ENCODE measurements around the gene TMEM273. TPM values are rescaled to one million over a fixed set of nuclear protein-coding genes. Genes with fewer than 3 reads are reported as not detected.

Gene TMEM273
- total RNA-seq, 1 donor, result not detected

- H3K27ac ChIP-seq (ENCODE audit: low read depth, low read length), result no peak overlapping the region
- no peak overlapping the region for H3K4me2 ChIP-seq (ENCODE audit: insufficient read depth, low read length)
- H3K79me2 ChIP-seq (ENCODE audit: insufficient read depth, low read length), result peaks cover 9% of the 10 kb centered on the region
- no peak overlapping the region for H3K4me3 ChIP-seq (ENCODE audit: insufficient read depth, low read length)
- H4K20me1 ChIP-seq (ENCODE audit: insufficient read depth, low read length), result peaks cover 12% of the 10 kb centered on the region
- H2AFZ ChIP-seq (ENCODE audit: low read length), result no peak overlapping the region
- H3K27me3 ChIP-seq (ENCODE audit: insufficient read depth, low read length), result no peaks in the 10 kb centered on the region
- TF ChIP-seq CTCF (IDR thresholded peaks at IDR 0.05; ENCODE audit: extremely low read depth, low read depth, low read length), result no peak
- no peak for DNase-seq (ENCODE audit: insufficient read length, low spot score, missing footprints)
- H3K36me3 ChIP-seq (ENCODE audit: insufficient read depth, low read length), result no peaks in the 10 kb centered on the region
- peaks cover 13% of the 10 kb centered on the region for H3K4me1 ChIP-seq (ENCODE audit: insufficient read depth, low read length)
- H3K9me3 ChIP-seq (ENCODE audit: low read depth, low read length), result no peaks in the 10 kb centered on the region
Observed at GRCh38 chr10:49112851-49113250, 75.3 kb downstream of the TMEM273 start.

- Histone ChIP-seq H3K27ac (ENCODE audit: low read depth, low read length) (no peak overlapping the region), H3K4me3 (ENCODE audit: insufficient read depth, low read length) (no peak overlapping the region), H4K20me1 (ENCODE audit: insufficient read depth, low read length) (peaks cover 15% of the 10 kb centered on the region), H3K4me1 (ENCODE audit: insufficient read depth, low read length) (peaks cover 13% of the 10 kb centered on the region), H3K79me2 (ENCODE audit: insufficient read depth, low read length) (peaks cover 9% of the 10 kb centered on the region), H3K9me3 (ENCODE audit: low read depth, low read length) (no peaks in the 10 kb centered on the region), H3K4me2 (ENCODE audit: insufficient read depth, low read length) (no peak overlapping the region), H3K27me3 (ENCODE audit: insufficient read depth, low read length) (no peaks in the 10 kb centered on the region), H3K36me3 (ENCODE audit: insufficient read depth, low read length) (no peaks in the 10 kb centered on the region), H2AFZ (ENCODE audit: low read length) (no peak overlapping the region)
- no peak for TF ChIP-seq CTCF (IDR thresholded peaks at IDR 0.05; ENCODE audit: extremely low read depth, low read depth, low read length)
- no peak for DNase-seq (ENCODE audit: insufficient read length, low spot score, missing footprints)
Observed at GRCh38 chr10:49112098-49112497, 76.1 kb downstream of the TMEM273 start.

GRCh38 chr10:49111320-49111698 lies 76.9 kb downstream of the TMEM273 start:
- Histone ChIP-seq H3K4me1 (ENCODE audit: insufficient read depth, low read length) (peaks cover 15% of the 10 kb centered on the region), H2AFZ (ENCODE audit: low read length) (no peak overlapping the region), H3K4me2 (ENCODE audit: insufficient read depth, low read length) (no peak overlapping the region), H3K27me3 (ENCODE audit: insufficient read depth, low read length) (no peaks in the 10 kb centered on the region), H3K27ac (ENCODE audit: low read depth, low read length) (no peak overlapping the region), H3K36me3 (ENCODE audit: insufficient read depth, low read length) (no peaks in the 10 kb centered on the region), H3K9me3 (ENCODE audit: low read depth, low read length) (no peaks in the 10 kb centered on the region), H3K79me2 (ENCODE audit: insufficient read depth, low read length) (peaks cover 9% of the 10 kb centered on the region), H4K20me1 (ENCODE audit: insufficient read depth, low read length) (peaks cover 15% of the 10 kb centered on the region), H3K4me3 (ENCODE audit: insufficient read depth, low read length) (no peak overlapping the region)
- no peak for TF ChIP-seq CTCF (IDR thresholded peaks at IDR 0.05; ENCODE audit: extremely low read depth, low read depth, low read length)
- no peak for DNase-seq (ENCODE audit: insufficient read length, low spot score, missing footprints)

- TF ChIP-seq CTCF (IDR thresholded peaks at IDR 0.05; ENCODE audit: extremely low read depth, low read depth, low read length), result no peak
- no peaks in the 10 kb centered on the region for H3K9me3 ChIP-seq (ENCODE audit: low read depth, low read length)
- H3K79me2 ChIP-seq (ENCODE audit: insufficient read depth, low read length), result peaks cover 9% of the 10 kb centered on the region
- H2AFZ ChIP-seq (ENCODE audit: low read length), result no peak overlapping the region
- H3K4me2 ChIP-seq (ENCODE audit: insufficient read depth, low read length), result no peak overlapping the region
- H3K27ac ChIP-seq (ENCODE audit: low read depth, low read length), result no peak overlapping the region
- H4K20me1 ChIP-seq (ENCODE audit: insufficient read depth, low read length), result peaks cover 15% of the 10 kb centered on the region
- H3K36me3 ChIP-seq (ENCODE audit: insufficient read depth, low read length), result no peaks in the 10 kb centered on the region
- H3K4me3 ChIP-seq (ENCODE audit: insufficient read depth, low read length), result no peak overlapping the region
- no peaks in the 10 kb centered on the region for H3K27me3 ChIP-seq (ENCODE audit: insufficient read depth, low read length)
- peak; percentile 48 for DNase-seq (ENCODE audit: insufficient read length, low spot score, missing footprints)
- H3K4me1 ChIP-seq (ENCODE audit: insufficient read depth, low read length), result peaks cover 15% of the 10 kb centered on the region
Observed at GRCh38 chr10:49110684-49111319, 77.4 kb downstream of the TMEM273 start.
